WI38 (cell line): ENCODE data around the gene HERC3.
"Not testable (repeated sequence)": the region's sequence is repeated elsewhere in the genome, so short reads cannot be mapped to it uniquely, and the experiment has no call there.

ENCODE experiments used
- H3K4me3 ChIP-seq: 2 replicates; pipeline ENCODE4 v1.5.1; 2011; ENCODE audit warnings: low read depth, mild to moderate bottlenecking, control low read depth, low read length
- CTCF ChIP-seq: IDR thresholded peaks from 2 replicates; pipeline ENCODE4 v1.5.1; 2012; ENCODE audit warnings: low read depth, mild to moderate bottlenecking, control low read depth, low read length

Gene HERC3

GRCh38 chr4:88609387-88609786, 17.1 kb downstream of the HERC3 start:
- H3K4me3 ChIP-seq: no peak overlapping the region
- no peak for TF ChIP-seq CTCF

- not testable (repeated sequence) for H3K4me3 ChIP-seq
Measured at GRCh38 chr4:88609794-88610193, 17.5 kb downstream of the HERC3 start.

- no peak for TF ChIP-seq CTCF
Measured at GRCh38 chr4:88610771-88611170, 18.5 kb downstream of the HERC3 start.

GRCh38 chr4:88613417-88613875, 21.2 kb downstream of the HERC3 start:
- H3K4me3 ChIP-seq: no peak overlapping the region
- no peak for TF ChIP-seq CTCF

More at GRCh38 chr4:88610771-88611170, 18.5 kb downstream of the HERC3 start:
- H3K4me3 ChIP-seq: no peak overlapping the region

GRCh38 chr4:88614058-88614457, 21.8 kb downstream of the HERC3 start:
- no peak overlapping the region for H3K4me3 ChIP-seq

GRCh38 chr4:88616275-88617150, 24.2 kb downstream of the HERC3 start:
- no peak overlapping the region for H3K4me3 ChIP-seq
- no peak for TF ChIP-seq CTCF

More at GRCh38 chr4:88614058-88614457, 21.8 kb downstream of the HERC3 start:
- TF ChIP-seq CTCF: no peak

GRCh38 chr4:88618782-88619485, 26.7 kb downstream of the HERC3 start:
- H3K4me3 ChIP-seq: no peak overlapping the region
- no peak for TF ChIP-seq CTCF
